ENCODE results near the gene ALKBH8. TPM values are rescaled to one million over a fixed set of nuclear protein-coding genes. Genes with fewer than 3 reads are reported as not detected.
A peak's percentile ranks its signal among the peaks of the same experiment; 100 is the strongest.
"Not testable (repeated sequence)": the region's sequence is repeated elsewhere in the genome, so short reads cannot be mapped to it uniquely, and the experiment has no call there.

ALKBH8 gene, protein sequence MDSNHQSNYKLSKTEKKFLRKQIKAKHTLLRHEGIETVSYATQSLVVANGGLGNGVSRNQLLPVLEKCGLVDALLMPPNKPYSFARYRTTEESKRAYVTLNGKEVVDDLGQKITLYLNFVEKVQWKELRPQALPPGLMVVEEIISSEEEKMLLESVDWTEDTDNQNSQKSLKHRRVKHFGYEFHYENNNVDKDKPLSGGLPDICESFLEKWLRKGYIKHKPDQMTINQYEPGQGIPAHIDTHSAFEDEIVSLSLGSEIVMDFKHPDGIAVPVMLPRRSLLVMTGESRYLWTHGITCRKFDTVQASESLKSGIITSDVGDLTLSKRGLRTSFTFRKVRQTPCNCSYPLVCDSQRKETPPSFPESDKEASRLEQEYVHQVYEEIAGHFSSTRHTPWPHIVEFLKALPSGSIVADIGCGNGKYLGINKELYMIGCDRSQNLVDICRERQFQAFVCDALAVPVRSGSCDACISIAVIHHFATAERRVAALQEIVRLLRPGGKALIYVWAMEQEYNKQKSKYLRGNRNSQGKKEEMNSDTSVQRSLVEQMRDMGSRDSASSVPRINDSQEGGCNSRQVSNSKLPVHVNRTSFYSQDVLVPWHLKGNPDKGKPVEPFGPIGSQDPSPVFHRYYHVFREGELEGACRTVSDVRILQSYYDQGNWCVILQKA
- 5.7 TPM for polyA plus RNA-seq (2013, experiment 1 of 2; ENCODE audit: insufficient read length)
- polyA plus RNA-seq (2013, experiment 2 of 2; ENCODE audit: insufficient read length) = 3.3 TPM

- DNase-seq = peak; percentile 74
Observed at GRCh38 chr11:107565219-107565937, at the start of gene ALKBH8. Gene ALKBH8, minus strand, starts transcription at chr11:107565735. Its CDS starts 4,842 bp downstream, at chr11:107560893.

DNA sequence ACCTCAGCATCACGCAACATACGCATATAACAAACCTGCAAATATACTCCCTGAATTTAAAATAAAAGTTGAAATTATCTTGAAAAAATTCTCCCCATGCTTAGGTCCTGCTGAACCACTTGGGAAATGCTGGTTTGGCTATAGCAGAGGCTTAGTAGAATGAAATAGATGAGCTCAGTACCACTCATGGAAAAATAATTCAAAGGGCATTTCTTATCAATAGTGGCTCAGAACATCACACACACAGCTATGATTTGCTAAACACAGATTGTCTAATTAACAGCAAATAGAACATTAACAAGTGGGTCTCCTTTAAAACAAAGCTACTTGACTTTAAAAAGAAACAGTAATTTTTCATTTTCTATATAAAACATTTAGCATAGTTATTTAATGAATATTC, 46.9 kb upstream of the ALKBH8 start:
- no peak for DNase-seq

DNA sequence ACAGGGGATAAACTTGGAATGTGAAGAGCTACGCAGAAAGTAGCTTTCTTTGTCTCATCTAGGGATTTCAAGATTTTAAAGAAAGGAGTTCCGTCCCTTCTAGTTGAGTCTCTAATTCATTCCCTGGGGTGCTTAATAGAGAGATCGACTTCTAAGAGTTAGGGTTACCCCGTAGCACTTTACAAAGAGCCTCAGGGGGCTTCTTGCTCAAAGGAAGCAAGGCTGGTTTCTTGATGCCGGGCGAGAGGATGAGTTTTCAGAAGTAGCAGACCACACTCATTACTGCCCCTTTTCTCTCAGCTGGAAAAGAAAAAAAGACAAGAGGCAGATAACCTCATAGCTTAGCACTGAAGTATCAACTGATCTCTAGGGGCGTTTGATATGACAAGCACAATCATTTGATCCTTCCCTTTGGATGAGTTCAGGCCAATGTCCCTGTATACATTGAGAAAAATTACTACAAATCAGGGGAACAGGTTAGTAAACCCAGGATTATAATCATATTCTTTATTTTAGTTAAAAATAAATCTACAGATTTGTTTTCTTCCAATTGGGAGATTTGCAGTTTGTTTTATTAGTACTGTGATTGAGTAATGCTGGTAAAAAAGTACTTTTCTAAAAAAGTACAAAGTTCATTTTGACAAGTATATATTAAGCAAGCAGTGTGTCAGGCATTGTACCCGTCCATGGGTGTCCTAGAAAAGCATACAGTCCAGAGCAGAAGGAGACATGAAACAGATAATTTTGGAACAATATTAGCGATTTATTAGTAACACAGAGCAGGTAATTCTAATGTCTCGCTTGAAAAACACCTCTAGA, 44.1 kb upstream of the ALKBH8 start:
- no peak for DNase-seq

- no peak for DNase-seq
Observed at GRCh38 chr11:107608809-107609208, 43.3 kb upstream of the ALKBH8 start.

GRCh38 chr11:107606141-107606540, 40.6 kb upstream of the ALKBH8 start:
- DNase-seq = no peak

GRCh38 chr11:107605061-107606006, 39.8 kb upstream of the ALKBH8 start:
- DNase-seq = no peak

GRCh38 chr11:107598225-107599139, 32.9 kb upstream of the ALKBH8 start:
- DNase-seq = no peak

DNA sequence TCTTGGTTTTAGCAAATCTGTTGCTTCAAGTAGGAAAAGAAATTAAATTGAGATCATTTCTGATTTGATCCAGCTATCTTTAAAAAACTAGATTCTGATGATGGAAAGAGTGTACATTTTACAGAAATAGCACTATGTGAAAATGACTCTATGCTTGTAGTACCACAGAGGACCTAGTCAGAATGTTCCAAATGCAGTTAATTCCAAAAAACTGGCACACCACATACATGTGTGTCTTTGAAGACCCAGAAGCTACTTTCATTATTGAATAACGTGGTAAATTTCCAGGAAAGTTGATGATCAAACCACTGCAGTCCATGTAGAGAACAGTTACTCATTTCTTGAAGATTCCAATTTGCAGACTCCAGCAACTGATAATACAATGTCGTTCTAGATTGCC, 29.2 kb upstream of the ALKBH8 start:
- no peak for DNase-seq

DNA sequence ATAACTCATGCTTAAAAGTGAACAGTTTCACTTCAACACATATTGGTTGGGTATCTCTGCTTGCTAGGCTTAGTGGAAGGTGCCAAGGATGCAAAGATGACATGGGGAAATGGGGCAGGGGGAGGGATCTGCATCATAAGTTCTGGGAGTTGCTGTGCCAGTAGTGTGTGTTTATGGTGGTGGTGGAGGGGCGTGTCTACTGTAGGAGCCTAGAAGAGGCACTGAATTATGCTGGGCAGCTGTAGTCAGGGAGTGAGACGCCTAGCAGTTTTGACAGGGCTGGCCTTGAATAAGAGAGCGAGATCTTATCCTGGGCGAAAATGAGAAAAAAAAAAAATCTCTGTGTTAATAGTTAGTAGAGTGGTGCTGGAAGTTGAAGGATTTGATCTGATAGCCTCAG, 28.4 kb upstream of the ALKBH8 start:
- no peak for DNase-seq

GRCh38 chr11:107592813-107593212, 27.3 kb upstream of the ALKBH8 start:
- DNase-seq = no peak

GRCh38 chr11:107592231-107592590, 26.7 kb upstream of the ALKBH8 start:
- DNase-seq = no peak

DNA sequence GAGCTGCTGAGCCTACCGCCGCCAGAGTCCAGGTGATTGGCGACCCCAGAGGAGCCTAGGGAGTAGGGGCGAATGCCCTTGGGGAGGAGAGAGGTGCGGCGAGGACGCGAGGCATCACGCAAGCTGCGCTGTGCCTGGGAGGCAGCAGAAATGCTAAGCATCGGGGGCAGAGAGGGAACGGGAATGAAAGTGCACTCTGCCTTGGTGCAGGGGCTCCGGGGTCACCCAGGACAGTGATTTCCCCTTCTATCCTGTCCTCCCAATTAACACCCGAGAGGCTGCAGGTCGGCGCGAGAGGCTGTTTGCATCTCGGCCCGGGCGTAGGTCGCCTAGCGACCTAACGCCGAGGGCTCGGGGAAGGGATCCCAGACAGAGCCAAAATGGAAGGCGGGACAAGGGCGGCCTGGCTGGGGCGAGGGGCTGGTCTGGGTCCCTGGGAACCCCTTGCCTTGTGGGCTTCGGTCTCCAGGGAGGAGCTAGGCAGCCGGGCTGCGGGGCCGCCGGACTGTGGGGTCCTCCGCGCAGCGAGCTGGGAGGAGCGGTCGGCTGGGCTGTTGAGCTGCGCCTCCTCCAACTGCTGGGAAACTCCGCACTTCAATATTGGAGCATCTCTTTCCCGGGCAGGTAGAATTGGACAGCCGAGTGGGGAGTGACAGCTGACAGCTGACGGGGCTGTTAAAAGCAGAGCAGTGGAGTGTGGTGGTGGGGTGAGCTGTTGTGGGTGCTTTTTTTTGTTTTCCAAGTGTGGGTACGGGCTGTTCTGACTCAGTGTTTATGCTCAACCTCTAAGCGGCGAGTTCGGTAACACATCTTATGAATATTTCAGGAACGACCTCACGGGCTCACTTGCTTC, 26.1 kb upstream of the ALKBH8 start:
- peak; percentile 27 for DNase-seq

DNA sequence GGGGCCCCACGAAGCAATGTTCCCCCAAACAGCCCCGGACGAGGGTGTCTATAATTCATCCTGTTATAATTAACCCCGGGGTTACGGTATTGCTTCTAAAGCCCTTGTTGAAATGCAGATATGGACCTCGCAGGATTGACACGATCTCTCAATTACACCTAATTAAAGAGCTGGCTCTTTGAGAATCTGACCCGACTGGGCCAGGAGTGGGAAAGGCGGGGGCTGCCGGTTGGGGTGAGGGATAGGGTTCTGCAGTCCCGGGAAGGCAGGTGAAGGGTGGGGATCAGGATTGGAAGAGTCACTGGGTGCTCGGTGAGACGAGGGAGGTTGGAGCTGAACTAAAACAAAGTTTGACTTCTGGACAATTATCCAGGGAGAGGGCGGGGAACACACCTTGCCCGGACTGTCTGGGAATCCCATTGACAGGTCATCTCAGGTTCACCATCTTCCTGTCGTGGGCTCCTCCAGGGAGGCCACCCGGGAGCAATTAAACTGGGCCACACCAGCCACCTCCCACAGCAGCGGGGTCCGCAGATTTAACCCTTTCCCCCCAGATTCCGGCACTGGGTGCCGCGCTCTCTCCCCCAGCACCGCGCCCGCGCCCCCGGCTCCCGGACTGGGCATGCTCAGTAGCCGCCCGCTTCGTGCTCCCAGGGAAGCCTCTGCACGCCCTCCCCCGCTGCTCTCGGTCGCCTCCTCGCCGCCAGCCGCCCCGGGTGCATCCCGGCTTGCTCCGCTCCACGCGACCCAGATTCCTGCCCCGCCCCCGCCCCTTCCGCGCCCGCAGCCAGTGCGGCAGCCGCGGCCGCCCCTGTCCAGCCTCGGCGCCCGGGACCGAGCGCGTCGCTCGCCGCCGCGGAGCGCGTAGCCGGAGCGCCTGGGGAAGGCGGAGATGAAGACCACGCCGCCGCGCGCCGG, 25.2 kb upstream of the ALKBH8 start, which contains the start of gene ELMOD1:
Gene ELMOD1 (plus strand): TSS at position 688 of the 918 bp plus-strand sequence. CDS start 27,043 bp downstream, outside the sequence.
- DNase-seq = peak; percentile 54

- DNase-seq = peak; percentile 38
Observed at GRCh38 chr11:107587306-107587979, 21.9 kb upstream of the ALKBH8 start.

- DNase-seq = peak; percentile 72
Observed at GRCh38 chr11:107583629-107584195, 18.2 kb upstream of the ALKBH8 start.

DNA sequence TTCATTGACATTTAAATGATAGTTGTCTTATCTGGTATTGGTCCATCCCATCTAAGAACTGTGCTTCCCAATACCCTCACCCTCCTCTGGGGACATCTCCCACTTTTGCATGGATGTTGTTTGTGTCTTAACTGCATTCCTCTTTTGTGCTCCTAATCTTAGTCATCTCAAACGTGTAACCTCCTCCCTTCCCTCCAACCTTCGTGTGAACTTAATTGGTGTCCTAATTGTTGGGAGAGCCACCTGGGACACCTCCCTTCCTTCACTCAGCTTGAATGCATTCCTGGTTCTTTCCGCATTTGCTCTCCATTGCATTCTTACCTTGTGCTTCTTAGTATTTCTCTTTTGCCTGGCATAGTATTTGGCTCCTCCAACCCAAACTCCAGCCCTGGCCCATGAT, 15.6 kb upstream of the ALKBH8 start:
- DNase-seq = no peak

DNA sequence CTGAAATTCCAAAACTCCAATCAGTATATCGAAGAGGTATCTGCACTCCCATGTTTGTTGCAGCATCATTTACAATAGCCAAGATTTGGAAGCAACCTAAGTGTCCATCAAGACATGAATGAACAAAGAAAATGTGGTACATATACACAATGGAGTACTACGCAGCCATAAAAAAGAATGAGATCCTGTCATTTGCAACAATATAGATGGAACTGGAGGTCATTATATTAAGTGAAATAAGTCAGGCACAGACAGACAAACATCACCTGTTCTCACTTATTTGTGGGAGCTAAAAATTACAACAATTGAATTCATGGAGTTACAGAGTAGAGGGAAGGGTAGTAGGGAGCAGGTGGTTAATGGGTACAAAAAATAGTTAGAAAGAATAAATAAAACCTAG, 13.6 kb upstream of the ALKBH8 start:
- not testable (repeated sequence) for DNase-seq

Measured in fibroblast of skin of back (primary cell).